Epidermal melanocyte (primary cell): ENCODE data around the gene PPM1H.
"Not testable (repeated sequence)": the region's sequence is repeated elsewhere in the genome, so short reads cannot be mapped to it uniquely, and the experiment has no call there.

Source experiments
- DNase-seq: peaks from one replicate; pipeline ENCODE4 v3.0.0; 2011; ENCODE audit warnings: low spot score; ENCODE audit not compliant: insufficient read length

Gene PPM1H

GRCh38 chr12:62934799-62935674, at the start of gene PPM1H:
Gene PPM1H (minus strand): TSS chr12:62935150. CDS start chr12:62934736, 414 bp downstream.
- peak; percentile 50 for DNase-seq

- no peak for DNase-seq
Measured at GRCh38 chr12:62983594-62983993, 48.6 kb upstream of the PPM1H start.

- no peak for DNase-seq
Measured at GRCh38 chr12:62978768-62979167, 43.8 kb upstream of the PPM1H start.

- DNase-seq = no peak
Measured at GRCh38 chr12:62977883-62978282, 42.9 kb upstream of the PPM1H start.

- no peak for DNase-seq
Measured at GRCh38 chr12:62977418-62977817, 42.5 kb upstream of the PPM1H start.

GRCh38 chr12:62976110-62976662, 41.2 kb upstream of the PPM1H start:
- DNase-seq = no peak

- DNase-seq = no peak
Measured at GRCh38 chr12:62971769-62972525, 37.0 kb upstream of the PPM1H start.

GRCh38 chr12:62969695-62970094, 34.7 kb upstream of the PPM1H start:
- DNase-seq = no peak

GRCh38 chr12:62967701-62968100, 32.8 kb upstream of the PPM1H start:
- no peak for DNase-seq

GRCh38 chr12:62966990-62967506, 32.1 kb upstream of the PPM1H start:
- no peak for DNase-seq

- not testable (repeated sequence) for DNase-seq
Measured at GRCh38 chr12:62966446-62966989, 31.6 kb upstream of the PPM1H start.

GRCh38 chr12:62965700-62966099, 30.8 kb upstream of the PPM1H start:
- not testable (repeated sequence) for DNase-seq

GRCh38 chr12:62965242-62965641, 30.3 kb upstream of the PPM1H start:
- not testable (repeated sequence) for DNase-seq

- no peak for DNase-seq
Measured at GRCh38 chr12:62963486-62964041, 28.6 kb upstream of the PPM1H start.

GRCh38 chr12:62960324-62960723, 25.4 kb upstream of the PPM1H start:
- DNase-seq = no peak

GRCh38 chr12:62959745-62960144, 24.8 kb upstream of the PPM1H start:
- DNase-seq = no peak

- no peak for DNase-seq
Measured at GRCh38 chr12:62957233-62957953, 22.4 kb upstream of the PPM1H start.

- no peak for DNase-seq
Measured at GRCh38 chr12:62955678-62956077, 20.7 kb upstream of the PPM1H start.

- DNase-seq = no peak
Measured at GRCh38 chr12:62950317-62950716, 15.4 kb upstream of the PPM1H start.

GRCh38 chr12:62948123-62948522, 13.2 kb upstream of the PPM1H start:
- DNase-seq = no peak

- DNase-seq = no peak
Measured at GRCh38 chr12:62947364-62947763, 12.4 kb upstream of the PPM1H start.
